ENCODE data around the gene DCLRE1A.

Gene DCLRE1A

GRCh38 chr10:113854761-113855588, 1.1 kb upstream of the DCLRE1A start (continued):
- peak; percentile 87 for TF ChIP-seq GLIS1 (tag by site-specific recombination; IDR thresholded peaks at IDR 0.05)
- 0 out of 2 replicates have a peak, but pooled peaks have one; percentile 19 for TF ChIP-seq HIC1 (tag by site-specific recombination; IDR thresholded peaks at IDR 0.05)
- no peak for TF ChIP-seq SALL2 (tag by site-specific recombination; IDR thresholded peaks at IDR 0.05; ENCODE audit: borderline replicate concordance)
- TF ChIP-seq ZNF366 (tag by site-specific recombination; conservative IDR thresholded peaks at IDR 0.05) = peak; percentile 60
- no peak for TF ChIP-seq INSM2 (tag by site-specific recombination; IDR thresholded peaks at IDR 0.05)
- TF ChIP-seq ZNF654 (tag by site-specific recombination; IDR thresholded peaks at IDR 0.05; ENCODE audit: low read depth) = no peak
- TF ChIP-seq ZXDB (tag by site-specific recombination; IDR thresholded peaks at IDR 0.05) = peak; percentile 16; the same call in 1 of the 2 replicates
- no peak for TF ChIP-seq BCL11A (tag by site-specific recombination; IDR thresholded peaks at IDR 0.05; ENCODE audit: low read depth)
- no peak for TF ChIP-seq ZNF529 (tag by site-specific recombination; IDR thresholded peaks at IDR 0.05; ENCODE audit: insufficient replicate concordance)
- no peak for TF ChIP-seq ZNF544 (tag by site-specific recombination; IDR thresholded peaks at IDR 0.05)
- no peak for TF ChIP-seq ZNF768 (tag by site-specific recombination; IDR thresholded peaks at IDR 0.05)
- no peak for TF ChIP-seq RBAK (tag by site-specific recombination; IDR thresholded peaks at IDR 0.05)
- TF ChIP-seq, protein P1, sequence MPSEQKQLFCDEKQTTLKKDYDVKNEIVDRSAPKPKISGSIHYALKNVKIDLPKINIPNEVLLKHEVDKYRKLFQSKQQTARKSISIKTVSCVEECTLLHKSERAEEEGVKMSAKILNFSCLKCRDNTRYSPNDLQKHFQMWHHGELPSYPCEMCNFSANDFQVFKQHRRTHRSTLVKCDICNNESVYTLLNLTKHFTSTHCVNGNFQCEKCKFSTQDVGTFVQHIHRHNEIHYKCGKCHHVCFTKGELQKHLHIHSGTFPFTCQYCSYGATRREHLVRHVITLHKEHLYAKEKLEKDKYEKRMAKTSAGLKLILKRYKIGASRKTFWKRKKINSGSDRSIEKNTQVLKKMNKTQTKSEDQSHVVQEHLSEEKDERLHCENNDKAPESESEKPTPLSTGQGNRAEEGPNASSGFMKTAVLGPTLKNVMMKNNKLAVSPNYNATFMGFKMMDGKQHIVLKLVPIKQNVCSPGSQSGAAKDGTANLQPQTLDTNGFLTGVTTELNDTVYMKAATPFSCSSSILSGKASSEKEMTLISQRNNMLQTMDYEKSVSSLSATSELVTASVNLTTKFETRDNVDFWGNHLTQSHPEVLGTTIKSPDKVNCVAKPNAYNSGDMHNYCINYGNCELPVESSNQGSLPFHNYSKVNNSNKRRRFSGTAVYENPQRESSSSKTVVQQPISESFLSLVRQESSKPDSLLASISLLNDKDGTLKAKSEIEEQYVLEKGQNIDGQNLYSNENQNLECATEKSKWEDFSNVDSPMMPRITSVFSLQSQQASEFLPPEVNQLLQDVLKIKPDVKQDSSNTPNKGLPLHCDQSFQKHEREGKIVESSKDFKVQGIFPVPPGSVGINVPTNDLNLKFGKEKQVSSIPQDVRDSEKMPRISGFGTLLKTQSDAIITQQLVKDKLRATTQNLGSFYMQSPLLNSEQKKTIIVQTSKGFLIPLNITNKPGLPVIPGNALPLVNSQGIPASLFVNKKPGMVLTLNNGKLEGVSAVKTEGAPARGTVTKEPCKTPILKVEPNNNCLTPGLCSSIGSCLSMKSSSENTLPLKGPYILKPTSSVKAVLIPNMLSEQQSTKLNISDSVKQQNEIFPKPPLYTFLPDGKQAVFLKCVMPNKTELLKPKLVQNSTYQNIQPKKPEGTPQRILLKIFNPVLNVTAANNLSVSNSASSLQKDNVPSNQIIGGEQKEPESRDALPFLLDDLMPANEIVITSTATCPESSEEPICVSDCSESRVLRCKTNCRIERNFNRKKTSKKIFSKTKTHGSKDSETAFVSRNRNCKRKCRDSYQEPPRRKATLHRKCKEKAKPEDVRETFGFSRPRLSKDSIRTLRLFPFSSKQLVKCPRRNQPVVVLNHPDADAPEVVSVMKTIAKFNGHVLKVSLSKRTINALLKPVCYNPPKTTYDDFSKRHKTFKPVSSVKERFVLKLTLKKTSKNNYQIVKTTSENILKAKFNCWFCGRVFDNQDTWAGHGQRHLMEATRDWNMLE (tag by site-specific recombination; conservative IDR thresholded peaks at IDR 0.05; ENCODE audit: low read depth) = no peak
- peak; percentile 48 for TF ChIP-seq SP3 (tag by site-specific recombination; IDR thresholded peaks at IDR 0.05)
- TF ChIP-seq, protein P2, sequence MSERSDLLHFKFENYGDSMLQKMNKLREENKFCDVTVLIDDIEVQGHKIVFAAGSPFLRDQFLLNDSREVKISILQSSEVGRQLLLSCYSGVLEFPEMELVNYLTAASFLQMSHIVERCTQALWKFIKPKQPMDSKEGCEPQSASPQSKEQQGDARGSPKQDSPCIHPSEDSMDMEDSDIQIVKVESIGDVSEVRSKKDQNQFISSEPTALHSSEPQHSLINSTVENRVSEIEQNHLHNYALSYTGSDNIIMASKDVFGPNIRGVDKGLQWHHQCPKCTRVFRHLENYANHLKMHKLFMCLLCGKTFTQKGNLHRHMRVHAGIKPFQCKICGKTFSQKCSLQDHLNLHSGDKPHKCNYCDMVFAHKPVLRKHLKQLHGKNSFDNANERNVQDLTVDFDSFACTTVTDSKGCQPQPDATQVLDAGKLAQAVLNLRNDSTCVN (tag by site-specific recombination; optimal IDR thresholded peaks at IDR 0.05) = peak; percentile 87
- TF ChIP-seq ZNF16 (tag by site-specific recombination; IDR thresholded peaks at IDR 0.05; ENCODE audit: low read depth) = no peak
- no peak for TF ChIP-seq ZNF133 (tag by site-specific recombination; IDR thresholded peaks at IDR 0.05)
- TF ChIP-seq ZNF433 (tag by site-specific recombination; IDR thresholded peaks at IDR 0.05; ENCODE audit: low read depth) = no peak
- TF ChIP-seq ZNF530 (tag by site-specific recombination; IDR thresholded peaks at IDR 0.05; ENCODE audit: low read depth) = no peak
- no peak for TF ChIP-seq ZNF843 (tag by site-specific recombination; IDR thresholded peaks at IDR 0.05)
- TF ChIP-seq YY2 (tag by site-specific recombination; IDR thresholded peaks at IDR 0.05) = peak; percentile 75
- TF ChIP-seq MYNN (tag by site-specific recombination; IDR thresholded peaks at IDR 0.05; ENCODE audit: borderline replicate concordance) = no peak
- TF ChIP-seq ZNF311 (tag by site-specific recombination; IDR thresholded peaks at IDR 0.05; ENCODE audit: borderline replicate concordance) = no peak
- TF ChIP-seq ZSCAN4 (tag by site-specific recombination; IDR thresholded peaks at IDR 0.05) = 0 out of 2 replicates have a peak, but pooled peaks have one; percentile 2
- no peak for TF ChIP-seq ZNF621 (tag by site-specific recombination; IDR thresholded peaks at IDR 0.05)
- TF ChIP-seq GLIS2 (tag by site-specific recombination; IDR thresholded peaks at IDR 0.05) = peak; percentile 100
- peak; percentile 88; the same call in 1 of the 2 replicates for TF ChIP-seq ZEB2 (tag by site-specific recombination; IDR thresholded peaks at IDR 0.05)
- TF ChIP-seq ZSCAN30 (tag by site-specific recombination; IDR thresholded peaks at IDR 0.05) = peak; percentile 69; the same call in 1 of the 2 replicates
- TF ChIP-seq ZNF776 (tag by site-specific recombination; IDR thresholded peaks at IDR 0.05; ENCODE audit: borderline replicate concordance) = no peak
